NCI-H226 (cell line): ENCODE measurements around the gene RNF167.

ENCODE experiments used
- DNase-seq: peaks from one replicate; pipeline ENCODE4 v3.0.0-alpha.2; 2015

Gene RNF167

GRCh38 chr17:4939796-4940554 lies at the start of gene RNF167, which contains the start of gene SLC25A11:
RNF167 (plus strand) TSS chr17:4940268; CDS start chr17:4940910, 642 bp downstream.
SLC25A11 (minus strand) TSS chr17:4940046; CDS start chr17:4939910, 136 bp downstream.
- peak; percentile 98 for DNase-seq

- no peak for DNase-seq
Measured at GRCh38 chr17:4891411-4892410, 48.4 kb upstream of the RNF167 start.

- DNase-seq, result no peak
Measured at GRCh38 chr17:4892499-4893221, 47.4 kb upstream of the RNF167 start.

- DNase-seq, result no peak
Measured at GRCh38 chr17:4893272-4893671, 46.8 kb upstream of the RNF167 start.

- DNase-seq, result no peak
Measured at GRCh38 chr17:4893721-4894560, 46.1 kb upstream of the RNF167 start.

GRCh38 chr17:4895121-4895520 lies 44.9 kb upstream of the RNF167 start:
- DNase-seq, result no peak

- DNase-seq, result no peak
Measured at GRCh38 chr17:4895657-4896331, 44.3 kb upstream of the RNF167 start.

GRCh38 chr17:4896332-4897197 lies 43.5 kb upstream of the RNF167 start:
- DNase-seq, result no peak

- no peak for DNase-seq
Measured at GRCh38 chr17:4897198-4897687, 42.8 kb upstream of the RNF167 start.

GRCh38 chr17:4897785-4898184 lies 42.3 kb upstream of the RNF167 start:
- no peak for DNase-seq

- DNase-seq, result no peak
Measured at GRCh38 chr17:4898351-4898750, 41.7 kb upstream of the RNF167 start.

GRCh38 chr17:4898927-4899326 lies 41.1 kb upstream of the RNF167 start:
- no peak for DNase-seq

- DNase-seq, result no peak
Measured at GRCh38 chr17:4899341-4900230, 40.5 kb upstream of the RNF167 start, which contains the start of gene C17orf107. C17orf107 (plus strand) TSS chr17:4899536; CDS start chr17:4899763, 227 bp downstream.

GRCh38 chr17:4900231-4901107 lies 39.6 kb upstream of the RNF167 start:
- DNase-seq, result no peak

- DNase-seq, result no peak
Measured at GRCh38 chr17:4901108-4901647, 38.9 kb upstream of the RNF167 start.

- DNase-seq, result no peak
Measured at GRCh38 chr17:4901648-4902344, 38.3 kb upstream of the RNF167 start.

GRCh38 chr17:4902540-4902939 lies 37.5 kb upstream of the RNF167 start:
- DNase-seq, result no peak
